HTR-8/SVneo (cell line): ENCODE results near the gene TP73.

Experiments used
- DNase-seq: peaks from one replicate; pipeline ENCODE4 v3.0.0; 2011; ENCODE audit warnings: low spot score, mixed read lengths; ENCODE audit not compliant: insufficient read length
- FAIRE-seq: peaks from 2 replicates; lab custom pipeline; 2011; peaks lifted over from hg19 to GRCh38; lab: Jason Lieb, UNC

Gene TP73

DNA sequence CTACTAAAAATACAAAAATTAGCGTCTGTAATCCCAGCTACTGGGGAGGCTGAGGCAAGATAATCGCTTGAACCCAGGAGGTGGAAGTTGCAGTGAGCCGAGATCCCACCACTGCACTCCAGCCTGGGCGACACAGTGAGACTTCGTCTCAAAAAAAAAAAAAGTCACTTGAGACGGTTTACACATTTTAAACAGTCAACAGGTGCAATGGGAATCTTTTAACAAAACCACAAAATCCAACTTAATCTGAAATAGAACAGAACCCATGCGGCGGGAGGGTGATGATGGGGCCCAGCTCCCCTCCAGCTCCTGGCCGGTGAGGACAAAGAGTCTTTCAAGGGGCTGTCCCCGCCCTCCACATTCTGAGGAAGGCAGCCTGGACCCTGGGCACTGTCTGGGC is 48.3 kb downstream of the TP73 start:
- FAIRE-seq (no peak), DNase-seq (no peak)

DNA sequence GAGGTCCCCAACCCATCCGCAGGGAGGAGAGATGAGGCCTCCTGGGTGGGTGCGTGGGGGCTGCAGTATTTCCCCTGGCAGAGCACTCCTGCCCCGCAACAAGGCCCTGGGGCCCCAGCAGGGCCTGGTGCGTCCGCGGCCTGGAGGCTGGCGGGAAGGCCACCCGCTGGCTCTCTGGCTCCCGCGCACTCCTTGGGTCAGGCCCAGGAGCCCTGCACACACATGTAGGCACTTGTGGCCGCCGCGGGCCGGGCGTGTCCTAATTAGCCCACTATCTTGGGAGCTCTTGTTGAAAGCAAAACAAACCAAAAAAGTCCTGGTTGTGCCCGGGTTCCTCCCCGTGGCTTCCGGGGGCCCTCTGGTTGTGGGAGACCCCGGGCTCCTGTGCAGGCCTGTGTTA is 50.2 kb downstream of the TP73 start:
- FAIRE-seq = no peak
- no peak for DNase-seq

GRCh38 chr1:3702990-3703728 is 50.8 kb downstream of the TP73 start:
- DNase-seq (peak; percentile 38), FAIRE-seq (peak; percentile 69)

GRCh38 chr1:3703786-3704371 is 51.6 kb downstream of the TP73 start:
- DNase-seq (no peak), FAIRE-seq (no peak)

DNA sequence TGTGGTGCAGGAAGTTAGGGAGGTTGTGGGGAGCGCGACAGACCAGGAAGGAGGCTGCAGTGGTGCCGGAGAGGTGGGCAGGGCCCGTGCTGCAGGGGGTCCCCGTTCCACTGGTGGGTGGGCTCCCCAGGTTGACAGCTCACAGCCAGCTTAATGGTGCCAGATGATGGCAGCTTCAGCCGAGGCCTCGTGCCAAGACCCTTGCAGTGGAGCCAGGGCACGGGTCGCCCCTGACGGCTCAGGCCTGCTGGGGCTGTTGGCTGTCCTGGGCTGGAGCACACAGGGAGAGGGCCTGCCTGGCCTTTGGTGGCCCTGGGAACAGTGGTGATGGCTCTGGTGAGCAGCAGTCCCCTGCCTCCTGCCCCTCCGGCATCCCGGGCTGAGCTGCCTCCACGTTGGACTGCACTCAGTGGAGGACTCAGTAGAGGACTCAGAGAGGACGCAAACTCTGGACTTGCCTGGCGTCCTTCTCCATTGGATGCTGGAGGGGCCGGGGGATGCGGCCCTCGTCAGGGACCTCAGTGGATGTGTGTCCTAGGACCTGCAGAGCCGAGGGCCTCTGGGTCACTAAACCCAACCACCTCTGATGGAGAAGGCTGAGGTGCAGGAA is 53.1 kb downstream of the TP73 start:
- no peak for FAIRE-seq

GRCh38 chr1:3706651-3707297 is 54.5 kb downstream of the TP73 start:
- FAIRE-seq = no peak
- no peak for DNase-seq

More for the DNA sequence above, 53.1 kb downstream of the TP73 start:
- DNase-seq = no peak

GRCh38 chr1:3707298-3707938 is 55.1 kb downstream of the TP73 start:
- DNase-seq (no peak), FAIRE-seq (no peak)

DNA sequence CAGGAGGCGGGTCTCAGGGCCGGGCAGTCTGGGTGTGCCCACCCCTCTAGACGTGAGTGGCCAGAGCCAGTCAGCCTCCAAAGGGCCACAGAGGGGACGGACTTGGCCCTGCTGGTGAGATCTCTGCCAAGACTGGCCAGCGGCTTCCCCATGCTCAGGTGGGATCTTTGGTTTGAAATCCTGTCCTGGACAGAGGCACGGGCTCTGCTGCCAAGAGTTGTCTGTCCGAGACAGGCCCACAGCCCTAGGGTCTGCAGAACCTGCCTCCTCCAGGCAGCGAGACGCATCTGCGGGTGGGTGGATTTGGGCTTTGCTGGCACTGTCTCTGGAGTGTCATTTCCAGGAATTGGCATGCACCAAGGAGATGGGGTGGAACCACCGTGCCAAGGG is 55.6 kb downstream of the TP73 start:
- FAIRE-seq = no peak
- no peak for DNase-seq

GRCh38 chr1:3708791-3709190 is 56.5 kb downstream of the TP73 start:
- FAIRE-seq (no peak), DNase-seq (no peak)

DNA sequence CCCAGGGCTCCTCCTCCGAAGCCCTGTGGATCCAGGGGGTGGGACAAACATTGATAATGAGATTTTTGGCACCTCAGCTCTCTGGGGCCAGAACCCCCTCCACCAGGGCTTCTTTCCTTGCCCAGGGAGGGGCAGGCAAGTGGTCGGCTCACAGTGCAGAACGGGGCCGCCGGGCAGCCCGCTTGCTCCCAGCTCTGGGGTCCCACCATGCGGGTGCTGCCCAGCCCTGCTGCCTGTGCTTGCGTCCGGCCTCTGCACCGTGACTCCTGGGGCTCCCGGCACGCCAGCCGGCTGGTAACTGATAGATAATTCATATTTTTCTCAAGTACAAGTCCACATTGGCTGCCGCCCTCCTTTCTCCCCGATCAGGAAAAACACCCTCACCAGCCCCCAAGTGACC is 57.9 kb downstream of the TP73 start:
- FAIRE-seq (no peak), DNase-seq (no peak)

DNA sequence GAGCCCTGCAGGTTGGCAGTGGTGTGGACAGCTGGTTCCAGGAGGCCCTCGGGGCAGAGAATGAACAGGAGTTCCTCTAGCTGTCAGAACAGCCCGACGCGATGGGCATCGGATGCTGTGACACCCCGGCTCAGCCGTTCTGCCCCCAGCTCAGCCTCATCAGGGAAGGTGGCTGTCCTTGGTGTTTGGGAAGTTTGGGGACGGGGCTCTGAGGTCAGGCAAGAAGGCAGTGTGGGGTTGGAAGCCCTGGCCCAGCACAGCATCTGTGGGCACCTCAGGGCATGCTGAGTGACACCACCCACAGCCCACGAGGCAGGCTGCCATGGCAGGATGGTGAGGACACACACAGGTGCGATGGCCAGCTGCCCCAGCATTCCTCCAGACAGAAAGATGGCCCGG is 59.1 kb downstream of the TP73 start:
- FAIRE-seq (no peak), DNase-seq (no peak)

DNA sequence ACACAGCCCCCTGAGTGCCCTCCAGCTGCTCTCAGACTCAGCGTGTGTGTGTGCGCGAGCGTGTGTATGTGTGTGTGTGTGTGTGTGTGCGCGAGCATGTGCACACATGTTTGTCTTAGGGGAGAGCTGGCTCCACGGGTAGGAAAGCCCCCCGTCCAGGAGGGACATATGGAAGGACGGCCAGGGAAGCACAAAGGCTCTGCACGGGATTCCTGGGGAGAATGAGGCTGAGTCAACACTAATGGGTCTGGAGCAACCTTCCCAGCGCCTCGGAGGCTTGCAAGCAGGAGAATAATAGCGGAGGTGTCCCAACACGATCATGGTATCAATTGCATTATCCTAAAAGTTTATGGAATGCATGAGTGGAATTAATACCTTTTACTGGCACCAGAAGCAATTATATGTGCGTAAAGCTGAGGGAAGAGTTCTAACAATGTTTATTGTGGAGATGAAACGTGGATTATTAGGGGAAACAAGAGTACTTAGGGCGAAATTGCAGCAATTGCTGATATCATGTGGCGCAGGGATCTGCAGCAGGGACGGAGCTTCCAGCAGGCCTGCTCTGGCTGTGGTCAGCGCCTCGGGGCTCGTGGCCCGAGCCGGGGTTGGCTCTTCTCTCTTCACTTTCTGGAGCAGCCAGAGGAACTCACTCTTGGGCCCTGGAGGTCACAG is 59.6 kb downstream of the TP73 start:
- no peak for FAIRE-seq
- no peak for DNase-seq

- FAIRE-seq (no peak), DNase-seq (no peak)
These were observed 60.5 kb downstream of the TP73 start for GRCh38 chr1:3712573-3713535.

DNA sequence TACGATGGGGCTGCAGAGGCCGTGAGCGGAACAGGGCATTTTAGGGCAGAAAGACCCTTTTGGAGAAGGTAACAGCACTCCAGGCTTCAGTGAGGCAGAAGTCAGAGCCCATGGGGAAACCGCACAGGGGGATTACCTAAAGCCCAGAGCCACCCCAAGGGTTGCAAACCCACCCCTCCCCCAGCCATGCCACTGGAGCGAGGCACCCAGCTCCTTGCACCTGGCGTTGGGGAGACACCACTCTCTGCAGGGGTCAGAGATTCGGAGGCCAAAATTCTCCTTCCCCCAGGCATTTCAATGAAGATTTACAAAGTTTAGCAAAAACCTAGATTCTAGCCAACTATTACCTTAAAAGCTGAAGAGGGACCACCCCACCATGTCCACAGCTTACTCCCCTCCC is 61.5 kb downstream of the TP73 start:
- FAIRE-seq (no peak), DNase-seq (no peak)

DNA sequence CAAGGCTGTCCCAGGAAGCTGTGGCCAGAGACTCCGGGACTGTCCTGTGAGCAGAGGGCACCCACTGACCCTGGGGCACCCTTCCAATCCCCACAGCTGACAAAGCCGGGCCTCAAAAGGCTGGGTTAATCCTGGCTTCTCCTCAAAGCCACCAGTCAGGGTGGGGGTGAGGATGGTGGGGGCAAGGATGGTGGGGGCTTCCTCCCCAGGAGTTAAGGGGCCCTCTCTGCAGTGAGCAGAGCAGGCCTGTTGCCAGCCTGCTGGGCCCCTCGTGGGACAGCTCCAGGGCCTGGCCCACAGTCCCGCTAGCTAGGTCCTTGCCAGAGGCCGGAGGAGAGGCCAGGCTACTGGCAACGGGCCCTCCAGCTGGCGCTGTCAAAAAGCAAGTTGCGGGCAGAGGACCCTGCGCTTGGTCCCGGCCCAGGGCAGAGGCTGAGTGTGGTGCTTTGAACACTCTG is 62.0 kb downstream of the TP73 start:
- DNase-seq (no peak), FAIRE-seq (no peak)

DNA sequence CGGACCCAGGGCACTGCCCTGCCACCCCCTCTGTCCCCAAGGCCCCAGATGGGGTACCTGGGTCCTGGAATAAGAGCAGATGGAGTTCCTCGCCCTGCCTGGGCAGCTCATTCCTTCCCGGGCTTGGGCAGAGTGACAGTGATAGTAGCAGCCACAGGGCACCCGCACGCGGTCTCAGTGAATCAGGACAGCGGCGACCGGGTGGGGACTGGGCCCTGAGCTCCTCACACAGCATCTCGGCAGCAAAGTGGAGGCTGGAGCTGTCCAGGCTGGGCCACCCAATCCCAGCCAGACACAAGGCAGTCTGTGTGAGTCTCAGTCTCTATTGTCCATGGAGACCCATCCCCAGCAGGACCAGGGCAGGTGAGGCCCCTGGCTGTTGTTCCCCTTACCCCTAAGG is 62.5 kb downstream of the TP73 start:
- no peak for DNase-seq
- FAIRE-seq = no peak

DNA sequence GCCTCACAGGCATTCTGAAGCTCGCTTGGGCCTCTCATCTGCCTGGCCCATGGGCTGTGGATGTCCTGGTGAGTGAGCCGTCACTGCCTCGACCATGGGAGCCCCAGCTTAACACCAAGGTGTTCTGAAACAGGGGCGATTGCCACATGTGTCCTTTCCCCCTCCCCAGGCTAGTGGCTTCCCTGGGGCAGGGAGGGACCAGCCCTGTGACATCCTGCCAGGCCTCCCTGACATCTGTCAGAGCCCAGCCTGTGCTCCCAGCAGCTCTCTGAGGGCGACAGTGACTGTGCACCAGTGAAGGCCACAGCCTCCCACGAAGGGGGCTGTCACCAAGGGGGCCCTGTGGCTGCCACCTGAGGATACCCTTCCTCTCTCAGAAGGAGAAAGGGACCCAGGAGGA is 64.0 kb downstream of the TP73 start:
- FAIRE-seq = no peak
- no peak for DNase-seq

DNA sequence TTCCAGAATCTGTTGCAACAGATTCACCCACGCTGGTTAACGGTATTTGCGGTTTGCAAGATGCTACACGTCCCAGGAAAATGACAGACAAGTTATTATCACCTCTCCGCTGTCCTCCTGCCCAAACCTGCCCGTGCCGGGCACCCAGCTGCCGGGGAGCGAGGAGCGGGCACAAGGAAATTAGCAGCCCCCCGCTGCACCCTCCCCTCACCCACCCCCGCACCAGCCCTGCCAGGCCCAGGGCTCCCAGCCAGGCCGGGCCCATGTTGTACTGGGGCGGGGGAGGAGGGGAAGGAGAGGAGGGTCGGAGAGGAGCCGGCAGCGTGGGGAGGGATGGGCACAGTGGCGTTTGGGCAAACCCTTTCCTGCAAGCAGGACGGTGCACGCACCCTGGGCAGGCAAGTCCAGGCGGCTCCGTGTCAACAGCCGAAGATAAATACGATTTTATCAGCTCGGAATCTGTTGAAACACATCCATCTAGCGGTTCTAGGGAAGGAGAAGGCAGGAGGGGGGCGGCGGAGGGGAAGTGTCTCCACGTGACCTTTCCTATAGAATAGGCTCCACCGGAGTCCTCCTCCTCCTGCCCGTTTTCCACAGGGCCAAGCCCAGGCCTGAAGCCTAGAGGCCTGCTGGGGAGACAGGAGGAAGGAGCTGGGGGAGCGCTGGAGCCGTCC is 64.9 kb downstream of the TP73 start:
- peak; percentile 65 for DNase-seq
- FAIRE-seq = peak; percentile 23
